Activated B cell treated with CpG ODN at 0.5 μM for 24 hours (primary cell): ENCODE data around the gene RIIAD1. TPM values are rescaled to one million over a fixed set of nuclear protein-coding genes. Genes with fewer than 3 reads are reported as not detected.
A peak's percentile ranks its signal among the peaks of the same experiment; 100 is the strongest.
"Not testable (repeated sequence)": the region's sequence is repeated elsewhere in the genome, so short reads cannot be mapped to it uniquely, and the experiment has no call there.

ENCODE experiments used
- ATAC-seq: fragments of 200-7000 bp; cut with Tn5 transposase; one replicate; pipeline ENCODE4 v1.10.0; 2021; ENCODE audit warnings: low read depth, mild to moderate bottlenecking, moderate library complexity
- CTCF ChIA-PET: fragments of 350-600 bp; sonication (Branson Sonifier 250); formaldehyde crosslinking; loops from one replicate; lab custom pipeline; 2021; ENCODE audit warnings: antibody characterized with exemption; lab: Charles Lee
- POLR2A ChIA-PET: fragments of 350-600 bp; sonication (Branson Sonifier 250); formaldehyde crosslinking; loops from one replicate; lab custom pipeline; 2021; ENCODE audit warnings: antibody characterized with exemption; lab: Charles Lee
- DNase-seq: peaks from one replicate; pipeline ENCODE4 v3.0.0; 2022
- H3K27ac Mint-ChIP-seq: one replicate; pipeline ENCODE4 v1.8.0; 2020; ENCODE audit warnings: mixed read lengths
- H3K27me3 Mint-ChIP-seq: one replicate; pipeline ENCODE4 v1.8.0; 2021; ENCODE audit warnings: mixed read lengths
- H3K36me3 Mint-ChIP-seq: one replicate; pipeline ENCODE4 v1.8.0; 2021; ENCODE audit warnings: low read depth, mixed read lengths
- H3K4me1 Mint-ChIP-seq: one replicate; pipeline ENCODE4 v1.8.0; 2021; ENCODE audit warnings: mixed read lengths
- H3K4me3 Mint-ChIP-seq: one replicate; pipeline ENCODE4 v1.8.0; 2020; ENCODE audit warnings: mild to moderate bottlenecking, mixed read lengths
- H3K9me3 Mint-ChIP-seq: one replicate; pipeline ENCODE4 v1.8.0; 2020; ENCODE audit warnings: mixed read lengths
- CTCF ChIP-seq: fragments of 200-600 bp; IDR thresholded peaks from one replicate; pipeline ENCODE4 v1.8.0; 2022; ENCODE audit warnings: antibody characterized with exemption, mild to moderate bottlenecking
- intact Hi-C: fragments of 100-400 bp; cut with micrococcal nuclease; formaldehyde crosslinking; loops from one replicate; pipeline ENCODE4 v1.15.1; 2024
- total RNA-seq: library from RNA; stranded (reverse); gene quantifications from 2 replicates; pipeline ENCODE4 v1.2.3, GENCODE V29; 2022

The RIIAD1 gene
- not detected in 2 replicates for total RNA-seq

- no peaks in the 10 kb centered on the region for H3K36me3 Mint-ChIP-seq
- peaks cover 50% of the 10 kb centered on the region for H3K27me3 Mint-ChIP-seq
- no peaks in the 10 kb centered on the region for H3K9me3 Mint-ChIP-seq
- ATAC-seq (peak; percentile 98), DNase-seq (peak; percentile 36)
- CTCF ChIA-PET, result no interaction called here
- intact Hi-C loops, result loop anchor here (1.0 kb wide), 1 partner anchor 42 kb away; the partner anchor contains the start of gene MRPL9
- peak within 1 kb of the TSS; percentile 83 for H3K4me3 Mint-ChIP-seq
- peaks cover 27% of the 10 kb centered on the region for H3K4me1 Mint-ChIP-seq
- H3K27ac Mint-ChIP-seq, result peak within 1 kb of the TSS; percentile 35
- no peak for TF ChIP-seq CTCF
- POLR2A ChIA-PET, result interaction anchor here (0.8 kb wide), 1 partner anchor 109 kb away, joined by 3 read pairs; the partner anchor contains the start of gene SNX27
Measured at GRCh38 chr1:151720974-151721787, at the start of gene RIIAD1. RIIAD1 (plus strand) TSS chr1:151721522; CDS start chr1:151721537, 15 bp downstream.

- H3K4me1 Mint-ChIP-seq, result no peaks in the 10 kb centered on the region
- no peak overlapping the region for H3K27ac Mint-ChIP-seq
- H3K4me3 Mint-ChIP-seq, result no peak overlapping the region
- H3K27me3 Mint-ChIP-seq, result no peaks in the 10 kb centered on the region
- H3K36me3 Mint-ChIP-seq, result peaks cover 65% of the 10 kb centered on the region
- intact Hi-C loops, result loop anchor here (10.0 kb wide), 1 partner anchor 161 kb away; the partner anchor contains the start of genes C2CD4D and RORC
- CTCF ChIA-PET, result no interaction called here
- DNase-seq (no peak), ATAC-seq (no peak)
- POLR2A ChIA-PET, result no interaction called here
- TF ChIP-seq CTCF, result no peak
- H3K9me3 Mint-ChIP-seq, result peaks cover 5% of the 10 kb centered on the region
Measured at GRCh38 chr1:151673407-151673806, 47.9 kb upstream of the RIIAD1 start.

DNA sequence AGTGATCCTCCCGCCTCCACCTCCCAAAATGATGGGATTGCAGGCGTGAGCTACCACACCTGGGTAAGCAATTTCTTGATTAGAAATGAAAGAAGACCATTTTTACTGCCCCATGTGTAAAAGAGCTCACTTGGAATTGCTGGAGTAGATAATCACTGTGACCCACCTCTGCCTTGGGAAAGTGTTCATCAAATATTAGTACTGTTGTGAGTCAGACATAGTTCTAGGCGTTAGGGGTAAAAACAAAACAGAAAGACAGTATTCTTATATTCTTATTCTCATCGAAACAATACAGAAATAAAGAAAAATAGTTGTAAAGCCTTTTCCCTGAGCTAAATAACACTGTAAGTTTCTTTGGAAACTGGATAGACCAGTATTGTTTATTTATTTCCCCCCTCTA, 40.9 kb upstream of the RIIAD1 start:
- no peak overlapping the region for H3K27ac Mint-ChIP-seq
- intact Hi-C loops, result no loop called here
- DNase-seq, result no peak
- ChIA-PET CTCF (no interaction called here), POLR2A (no interaction called here)
- ATAC-seq, result no peak
- no peak for TF ChIP-seq CTCF
- H3K4me1 Mint-ChIP-seq, result peaks cover 2% of the 10 kb centered on the region
- H3K4me3 Mint-ChIP-seq, result no peak overlapping the region
- H3K9me3 Mint-ChIP-seq, result no peaks in the 10 kb centered on the region
- H3K27me3 Mint-ChIP-seq, result no peaks in the 10 kb centered on the region
- peaks cover 42% of the 10 kb centered on the region for H3K36me3 Mint-ChIP-seq

- ATAC-seq, result no peak
- H3K4me1 Mint-ChIP-seq, result peaks cover 2% of the 10 kb centered on the region
- DNase-seq, result no peak
- H3K9me3 Mint-ChIP-seq, result no peaks in the 10 kb centered on the region
- H3K4me3 Mint-ChIP-seq, result no peak overlapping the region
- no peak overlapping the region for H3K27ac Mint-ChIP-seq
- H3K36me3 Mint-ChIP-seq, result peaks cover 45% of the 10 kb centered on the region
- TF ChIP-seq CTCF, result no peak
- H3K27me3 Mint-ChIP-seq, result no peaks in the 10 kb centered on the region
- CTCF ChIA-PET, result no interaction called here
- intact Hi-C loops, result no loop called here
- POLR2A ChIA-PET, result no interaction called here
Measured at GRCh38 chr1:151680826-151681225, 40.5 kb upstream of the RIIAD1 start.

- CTCF ChIA-PET, result no interaction called here
- DNase-seq (no peak), ATAC-seq (no peak)
- peaks cover 2% of the 10 kb centered on the region for H3K4me1 Mint-ChIP-seq
- POLR2A ChIA-PET, result no interaction called here
- peaks cover 50% of the 10 kb centered on the region for H3K36me3 Mint-ChIP-seq
- H3K9me3 Mint-ChIP-seq, result no peaks in the 10 kb centered on the region
- H3K27ac Mint-ChIP-seq, result no peak overlapping the region
- intact Hi-C loops, result no loop called here
- H3K4me3 Mint-ChIP-seq, result no peak overlapping the region
- no peaks in the 10 kb centered on the region for H3K27me3 Mint-ChIP-seq
- TF ChIP-seq CTCF, result no peak
Measured at GRCh38 chr1:151681923-151682322, 39.4 kb upstream of the RIIAD1 start.

DNA sequence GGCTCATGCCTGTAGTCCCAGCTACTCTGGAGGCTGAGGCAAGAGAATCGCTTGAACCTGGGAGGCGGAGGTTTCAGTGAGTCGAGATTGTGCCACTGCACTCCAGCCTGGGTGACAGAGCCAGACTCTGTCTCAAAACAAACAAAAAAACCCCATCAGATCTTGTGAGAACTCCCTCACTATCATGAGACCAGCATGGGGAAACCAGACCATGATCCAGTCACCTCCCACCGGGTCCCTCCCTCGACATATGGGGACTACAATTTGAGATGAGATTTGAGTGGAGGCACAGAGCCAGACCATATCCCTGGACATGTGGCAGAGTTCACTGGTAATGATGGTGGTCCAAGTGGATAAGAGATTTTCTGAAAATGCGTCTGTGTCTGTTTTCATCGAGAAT, 38.4 kb upstream of the RIIAD1 start:
- ATAC-seq, H3K27ac Mint-ChIP-seq, POLR2A ChIA-PET, CTCF ChIA-PET, intact Hi-C loops, H3K4me1 Mint-ChIP-seq, H3K4me3 Mint-ChIP-seq, H3K9me3 Mint-ChIP-seq, DNase-seq, H3K27me3 Mint-ChIP-seq: not testable (repeated sequence)
- peaks cover 57% of the 10 kb centered on the region for H3K36me3 Mint-ChIP-seq
